ENCODE measurements around the gene ALK. TPM values are rescaled to one million over a fixed set of nuclear protein-coding genes. Genes with fewer than 3 reads are reported as not detected.

The ALK gene
- total RNA-seq, 2 donors from 2014 or later: 0.25 TPM; not detected in 1

- peaks cover 0 to 1% of the 10 kb centered on the region in 2 donors for H3K9me3 Mint-ChIP-seq
Measured at GRCh38 chr2:29619689-29620088, 301.7 kb downstream of the ALK start.

DNA sequence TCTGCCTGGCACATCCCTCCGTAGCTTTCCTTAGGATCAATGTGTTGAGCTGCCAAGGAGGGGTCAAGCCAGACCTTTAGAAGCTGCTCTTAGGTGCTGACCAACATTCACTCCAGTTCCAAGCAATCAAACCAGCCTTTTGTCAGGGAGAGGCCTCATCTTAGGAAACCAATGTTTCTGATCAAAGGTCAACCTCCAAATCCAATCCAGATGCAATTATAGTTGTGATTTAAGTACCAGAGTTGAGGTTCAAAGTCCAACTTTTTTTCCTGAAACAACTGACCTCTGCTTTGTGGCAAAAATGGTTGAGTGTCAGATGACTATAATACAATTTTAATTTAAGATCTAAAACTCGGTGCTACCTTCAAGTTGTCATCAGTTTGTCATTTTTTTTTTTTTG, 303.4 kb downstream of the ALK start:
- Mint-ChIP-seq H3K27me3 (ENCODE audit: low read depth) (peaks cover 27% of the 10 kb centered on the region), H3K27ac (no peak overlapping the region), H3K4me3 (no peak overlapping the region), H3K9me3 (peaks cover 0 to 1% of the 10 kb centered on the region in 2 donors), H3K4me1 (ENCODE audit: low read depth) (no peaks in the 10 kb centered on the region), H3K36me3 (ENCODE audit: insufficient read depth in 2 of 2) (no peaks in the 10 kb centered on the region)
- no peak for DNase-seq
- no peak for ATAC-seq (replicated peaks in 1 of 2)

More at GRCh38 chr2:29619689-29620088, 301.7 kb downstream of the ALK start:
- Mint-ChIP-seq H3K4me3 (no peak overlapping the region), H3K4me1 (ENCODE audit: low read depth) (no peaks in the 10 kb centered on the region), H3K36me3 (ENCODE audit: insufficient read depth in 2 of 2) (no peaks in the 10 kb centered on the region), H3K27me3 (ENCODE audit: low read depth) (peaks cover 27% of the 10 kb centered on the region), H3K27ac (no peak overlapping the region)
- DNase-seq (no peak), ATAC-seq (replicated peaks in 1 of 2) (no peak)

DNA sequence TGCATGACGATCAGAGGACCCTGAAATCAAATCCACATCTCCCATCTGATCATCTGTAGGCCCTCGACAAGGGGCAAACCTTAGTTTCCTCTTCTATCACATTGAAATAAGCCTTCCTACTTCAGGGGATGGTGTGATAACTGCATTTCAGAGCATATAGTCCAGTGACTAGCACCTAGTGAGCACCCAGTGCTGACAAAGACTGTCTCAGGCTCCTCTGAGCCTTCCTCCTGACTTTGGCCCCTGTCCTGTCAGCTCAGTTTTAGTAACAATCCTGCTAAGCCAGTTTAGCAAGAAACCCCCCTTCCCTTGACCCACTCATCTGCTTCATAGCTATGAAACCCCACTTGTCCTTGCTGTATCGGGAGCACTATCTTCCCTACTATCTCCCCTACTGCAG, 304.0 kb downstream of the ALK start:
- Mint-ChIP-seq H3K9me3 (peaks cover 0 to 1% of the 10 kb centered on the region in 2 donors), H3K27me3 (ENCODE audit: low read depth) (peaks cover 25% of the 10 kb centered on the region), H3K36me3 (ENCODE audit: insufficient read depth in 2 of 2) (no peaks in the 10 kb centered on the region), H3K4me1 (ENCODE audit: low read depth) (no peaks in the 10 kb centered on the region), H3K27ac (no peak overlapping the region), H3K4me3 (no peak overlapping the region)
- DNase-seq (no peak), ATAC-seq (replicated peaks in 1 of 2) (no peak)

- peaks cover 28% of the 10 kb centered on the region for H3K27me3 Mint-ChIP-seq (ENCODE audit: low read depth)
- no peaks in the 10 kb centered on the region for H3K4me1 Mint-ChIP-seq (ENCODE audit: low read depth)
- no peak overlapping the region for H3K27ac Mint-ChIP-seq
- ATAC-seq (replicated peaks in 1 of 2) (no peak), DNase-seq (no peak)
- peaks cover 0 to 1% of the 10 kb centered on the region in 2 donors for H3K9me3 Mint-ChIP-seq
- no peaks in the 10 kb centered on the region for H3K36me3 Mint-ChIP-seq (ENCODE audit: insufficient read depth in 2 of 2)
- no peak overlapping the region for H3K4me3 Mint-ChIP-seq
Measured at GRCh38 chr2:29616569-29616968, 304.8 kb downstream of the ALK start.

- H3K4me1 Mint-ChIP-seq (ENCODE audit: low read depth): no peaks in the 10 kb centered on the region
- H3K4me3 Mint-ChIP-seq: no peak overlapping the region
- DNase-seq (no peak), ATAC-seq (replicated peaks in 1 of 2) (no peak)
- H3K9me3 Mint-ChIP-seq: peaks cover 0 to 1% of the 10 kb centered on the region in 2 donors
- no peaks in the 10 kb centered on the region for H3K36me3 Mint-ChIP-seq (ENCODE audit: insufficient read depth in 2 of 2)
- H3K27me3 Mint-ChIP-seq (ENCODE audit: low read depth): peaks cover 28% of the 10 kb centered on the region
- no peak overlapping the region for H3K27ac Mint-ChIP-seq
Measured at GRCh38 chr2:29615841-29616240, 305.5 kb downstream of the ALK start.

DNA sequence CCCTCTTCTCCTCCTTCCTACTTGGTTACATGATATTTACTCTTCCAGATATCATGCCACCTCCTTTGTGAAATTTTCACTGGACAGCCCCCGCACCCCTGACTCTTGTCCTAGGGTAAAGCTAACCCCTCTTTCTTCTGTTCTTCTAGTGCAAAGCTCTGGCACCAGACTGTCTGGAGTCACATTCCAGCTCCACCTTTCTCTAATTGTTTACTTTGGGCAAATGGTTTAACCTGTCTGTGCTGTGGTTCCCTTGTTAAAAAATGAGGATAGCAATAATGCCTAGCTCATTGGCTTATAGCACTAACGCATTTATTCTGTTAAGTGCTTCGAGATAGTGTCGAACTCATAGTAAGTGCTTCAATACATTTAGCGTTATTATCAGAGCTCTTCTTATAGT, 306.2 kb downstream of the ALK start:
- ATAC-seq (replicated peaks in 1 of 2) (no peak), DNase-seq (no peak)
- no peaks in the 10 kb centered on the region for H3K36me3 Mint-ChIP-seq (ENCODE audit: insufficient read depth in 2 of 2)
- H3K27ac Mint-ChIP-seq: no peak overlapping the region
- H3K27me3 Mint-ChIP-seq (ENCODE audit: low read depth): peaks cover 33% of the 10 kb centered on the region
- H3K9me3 Mint-ChIP-seq: peaks cover 0 to 1% of the 10 kb centered on the region in 2 donors
- H3K4me3 Mint-ChIP-seq: no peak overlapping the region
- no peaks in the 10 kb centered on the region for H3K4me1 Mint-ChIP-seq (ENCODE audit: low read depth)

GRCh38 chr2:29614295-29614830, 307.0 kb downstream of the ALK start:
- ATAC-seq (replicated peaks in 1 of 2) (no peak), DNase-seq (no peak)
- peaks cover 0 to under 1% of the 10 kb centered on the region in 2 donors for H3K9me3 Mint-ChIP-seq
- H3K27me3 Mint-ChIP-seq (ENCODE audit: low read depth): peaks cover 34% of the 10 kb centered on the region
- no peak overlapping the region for H3K27ac Mint-ChIP-seq
- no peak overlapping the region for H3K4me3 Mint-ChIP-seq
- no peaks in the 10 kb centered on the region for H3K4me1 Mint-ChIP-seq (ENCODE audit: low read depth)
- no peaks in the 10 kb centered on the region for H3K36me3 Mint-ChIP-seq (ENCODE audit: insufficient read depth in 2 of 2)

GRCh38 chr2:29613792-29614266, 307.6 kb downstream of the ALK start:
- Mint-ChIP-seq H3K27me3 (ENCODE audit: low read depth) (peaks cover 34% of the 10 kb centered on the region), H3K36me3 (ENCODE audit: insufficient read depth in 2 of 2) (no peaks in the 10 kb centered on the region), H3K4me3 (no peak overlapping the region), H3K4me1 (ENCODE audit: low read depth) (no peaks in the 10 kb centered on the region), H3K27ac (no peak overlapping the region), H3K9me3 (no peaks in the 10 kb centered on the region)
- ATAC-seq (replicated peaks in 1 of 2) (no peak), DNase-seq (no peak)

DNA sequence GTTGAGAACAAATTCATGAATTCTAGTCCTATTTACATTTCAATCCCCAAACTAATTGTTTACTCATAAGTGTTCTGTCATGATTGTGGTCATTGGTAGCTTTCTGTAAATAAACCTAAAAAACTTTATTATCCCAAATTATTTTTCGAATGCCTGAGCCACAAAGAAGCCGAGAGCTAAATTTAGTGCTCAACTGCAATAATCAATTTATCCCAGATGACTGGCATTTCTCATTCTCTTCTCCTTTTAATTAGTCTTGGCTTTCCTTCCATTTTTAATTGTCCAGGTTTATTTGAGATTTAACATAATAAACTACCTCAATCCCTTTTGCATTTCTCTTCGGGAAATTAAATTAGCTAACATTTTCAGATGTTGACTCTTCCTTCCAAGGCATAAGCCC, 308.3 kb downstream of the ALK start:
- Mint-ChIP-seq H3K9me3 (no peaks in the 10 kb centered on the region), H3K4me3 (no peak overlapping the region), H3K4me1 (ENCODE audit: low read depth) (no peaks in the 10 kb centered on the region), H3K27ac (no peak overlapping the region), H3K36me3 (ENCODE audit: insufficient read depth in 2 of 2) (no peaks in the 10 kb centered on the region), H3K27me3 (ENCODE audit: low read depth) (peaks cover 34% of the 10 kb centered on the region)
- DNase-seq (no peak), ATAC-seq (replicated peaks in 1 of 2) (no peak)

GRCh38 chr2:29612568-29612967, 308.8 kb downstream of the ALK start:
- Mint-ChIP-seq H3K27me3 (ENCODE audit: low read depth) (peaks cover 31% of the 10 kb centered on the region), H3K36me3 (ENCODE audit: insufficient read depth in 2 of 2) (no peaks in the 10 kb centered on the region), H3K4me1 (ENCODE audit: low read depth) (no peaks in the 10 kb centered on the region), H3K9me3 (no peaks in the 10 kb centered on the region), H3K4me3 (no peak overlapping the region), H3K27ac (no peak overlapping the region)
- DNase-seq (no peak), ATAC-seq (replicated peaks in 1 of 2) (no peak)

- H3K4me3 Mint-ChIP-seq: no peak overlapping the region
- no peaks in the 10 kb centered on the region for H3K9me3 Mint-ChIP-seq
- H3K27me3 Mint-ChIP-seq (ENCODE audit: low read depth): peaks cover 26% of the 10 kb centered on the region
- no peaks in the 10 kb centered on the region for H3K36me3 Mint-ChIP-seq (ENCODE audit: insufficient read depth in 2 of 2)
- DNase-seq (no peak), ATAC-seq (replicated peaks in 1 of 2) (no peak)
- no peak overlapping the region for H3K27ac Mint-ChIP-seq
- peaks cover 1% of the 10 kb centered on the region for H3K4me1 Mint-ChIP-seq (ENCODE audit: low read depth)
Measured at GRCh38 chr2:29611850-29612249, 309.5 kb downstream of the ALK start.

DNA sequence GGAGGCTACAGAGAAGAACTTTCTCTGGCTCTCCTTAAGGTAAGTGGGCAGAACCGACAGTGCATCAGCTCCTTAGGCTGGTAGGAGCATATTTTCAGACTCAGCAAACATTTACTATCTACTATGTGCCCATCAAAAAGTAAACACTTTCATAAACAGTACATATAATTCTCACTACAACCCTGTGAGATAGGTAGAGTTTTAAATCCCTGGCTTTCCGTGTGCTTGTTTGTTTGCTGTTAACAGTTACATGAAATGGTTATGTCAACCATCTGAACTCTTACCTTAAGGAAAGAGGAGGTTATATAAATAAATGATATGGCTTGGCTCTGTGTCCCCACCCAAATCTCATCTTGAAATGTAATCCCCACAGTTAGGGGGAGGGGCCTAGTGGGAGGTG, 310.1 kb downstream of the ALK start:
- Mint-ChIP-seq H3K27me3 (ENCODE audit: low read depth) (peaks cover 25% of the 10 kb centered on the region), H3K27ac (no peak overlapping the region), H3K36me3 (ENCODE audit: insufficient read depth in 2 of 2) (no peaks in the 10 kb centered on the region), H3K9me3 (no peaks in the 10 kb centered on the region), H3K4me1 (ENCODE audit: low read depth) (peaks cover 4% of the 10 kb centered on the region), H3K4me3 (no peak overlapping the region)
- no peak for DNase-seq
- ATAC-seq (replicated peaks in 1 of 2): no peak

- Mint-ChIP-seq H3K4me3 (no peak overlapping the region), H3K9me3 (no peaks in the 10 kb centered on the region)
Measured at GRCh38 chr2:29610569-29610968, 310.8 kb downstream of the ALK start.

GRCh38 chr2:29607038-29607420, 314.4 kb downstream of the ALK start:
- Mint-ChIP-seq H3K27ac (no peak overlapping the region), H3K36me3 (ENCODE audit: insufficient read depth in 2 of 2) (no peaks in the 10 kb centered on the region), H3K4me1 (ENCODE audit: low read depth) (peaks cover 4% of the 10 kb centered on the region), H3K27me3 (ENCODE audit: low read depth) (peaks cover 6% of the 10 kb centered on the region), H3K4me3 (no peak overlapping the region), H3K9me3 (no peaks in the 10 kb centered on the region)
- ATAC-seq (replicated peaks in 1 of 2): peak in 1 of 2 donors; percentile 58
- DNase-seq: peak in 1 of 2 donors; percentile 7

More at GRCh38 chr2:29610569-29610968, 310.8 kb downstream of the ALK start:
- Mint-ChIP-seq H3K4me1 (ENCODE audit: low read depth) (peaks cover 4% of the 10 kb centered on the region), H3K36me3 (ENCODE audit: insufficient read depth in 2 of 2) (no peaks in the 10 kb centered on the region), H3K27me3 (ENCODE audit: low read depth) (peaks cover 18% of the 10 kb centered on the region), H3K27ac (no peak overlapping the region)
- no peak for ATAC-seq (replicated peaks in 1 of 2)
- no peak for DNase-seq
